Occipital lobe (tissue), 2 donors: ENCODE results near the gene DGKI. TPM values are rescaled to one million over a fixed set of nuclear protein-coding genes. Genes with fewer than 3 reads are reported as not detected.

ENCODE experiments used
- DNase-seq: peaks from one replicate; lab custom pipeline; 2025; lab: John Stamatoyannopoulos, UW
- total RNA-seq: library from RNA; depleted of rRNA; stranded (reverse); fragments of >200 nt; gene quantifications from one replicate; pipeline ENCODE4 v1.2.3, GENCODE V29; 2014

Gene DGKI
- 202 TPM for total RNA-seq

- peak; percentile 72 for DNase-seq
These were observed at the start of gene DGKI for GRCh38 chr7:137846827-137847567. DGKI (minus strand) TSS chr7:137846974.

GRCh38 chr7:137895301-137896221 lies 48.8 kb upstream of the DGKI start:
- DNase-seq: no peak

GRCh38 chr7:137893143-137893742 lies 46.5 kb upstream of the DGKI start:
- DNase-seq: no peak

- no peak for DNase-seq
These were observed 44.4 kb upstream of the DGKI start for GRCh38 chr7:137891016-137891655.

GRCh38 chr7:137890449-137890921 lies 43.7 kb upstream of the DGKI start:
- DNase-seq: no peak

GRCh38 chr7:137888241-137888640 lies 41.5 kb upstream of the DGKI start:
- DNase-seq: no peak

- DNase-seq: no peak
These were observed 40.0 kb upstream of the DGKI start for GRCh38 chr7:137886746-137887145.

- DNase-seq: no peak
These were observed 39.5 kb upstream of the DGKI start for GRCh38 chr7:137886281-137886680.

- DNase-seq: no peak
These were observed 38.9 kb upstream of the DGKI start for GRCh38 chr7:137885678-137886077.

- no peak for DNase-seq
These were observed 36.0 kb upstream of the DGKI start for GRCh38 chr7:137882806-137883205.

- DNase-seq: peak; percentile 14
These were observed 35.5 kb upstream of the DGKI start for GRCh38 chr7:137882261-137882668.

GRCh38 chr7:137881607-137882260 lies 35.0 kb upstream of the DGKI start:
- DNase-seq: no peak

- DNase-seq: no peak
These were observed 33.7 kb upstream of the DGKI start for GRCh38 chr7:137880432-137880831.

GRCh38 chr7:137879357-137880158 lies 32.8 kb upstream of the DGKI start:
- DNase-seq: no peak

- DNase-seq: no peak
These were observed 31.7 kb upstream of the DGKI start for GRCh38 chr7:137878333-137878961.

GRCh38 chr7:137877027-137877675 lies 30.4 kb upstream of the DGKI start:
- no peak for DNase-seq

GRCh38 chr7:137875746-137876145 lies 29.0 kb upstream of the DGKI start:
- no peak for DNase-seq

- DNase-seq: no peak
These were observed 27.4 kb upstream of the DGKI start for GRCh38 chr7:137873979-137874777.
